Calu3 (cell line): ENCODE results near the gene ING1. TPM values are rescaled to one million over a fixed set of nuclear protein-coding genes. Genes with fewer than 3 reads are reported as not detected.

Source experiments
- BruUV-seq: library from RNA; stranded (reverse); fragments of 400-500 nt; replicated peaks from 2 replicates; lab custom pipeline; 2021; lab: Mats Ljungman, UMichigan
- CTCF ChIA-PET: fragments of 300-600 bp; sonication (Branson Sonifier 250); formaldehyde crosslinking; loops from one replicate; lab custom pipeline; 2022; ENCODE audit warnings: antibody characterized with exemption; lab: Charles Lee
- DNase-seq: peaks from one replicate; pipeline ENCODE4 v3.0.0; 2022
- H3K27ac Mint-ChIP-seq: one replicate; pipeline ENCODE4 v1.8.0; 2022; ENCODE audit warnings: mixed read lengths; ENCODE audit not compliant: unreplicated experiment
- H3K27me3 Mint-ChIP-seq: one replicate; pipeline ENCODE4 v1.8.0; 2022; ENCODE audit warnings: mixed read lengths; ENCODE audit not compliant: unreplicated experiment
- H3K36me3 Mint-ChIP-seq: one replicate; pipeline ENCODE4 v1.8.0; 2022; ENCODE audit warnings: mild to moderate bottlenecking, moderate library complexity, mixed read lengths; ENCODE audit not compliant: insufficient read depth, unreplicated experiment
- H3K4me1 Mint-ChIP-seq: one replicate; pipeline ENCODE4 v1.8.0; 2022; ENCODE audit warnings: mild to moderate bottlenecking, low read depth, mixed read lengths; ENCODE audit not compliant: unreplicated experiment
- H3K4me3 Mint-ChIP-seq: one replicate; pipeline ENCODE4 v1.8.0; 2022; ENCODE audit warnings: mild to moderate bottlenecking, low read depth, moderate library complexity, mixed read lengths; ENCODE audit not compliant: unreplicated experiment
- H3K9me3 Mint-ChIP-seq: one replicate; pipeline ENCODE4 v1.8.0; 2022; ENCODE audit warnings: low read depth, mixed read lengths; ENCODE audit not compliant: unreplicated experiment
- intact Hi-C: fragments of 100-400 bp; cut with micrococcal nuclease; formaldehyde crosslinking; loops from one replicate; pipeline ENCODE4 v1.10.0; 2022; ENCODE audit not compliant: unreplicated experiment
- total RNA-seq: library from RNA; stranded (reverse); gene quantifications from 2 replicates; pipeline ENCODE4 v1.2.3, GENCODE V29; 2022
- TF ChIP-seq, protein P1 (sequence below): fragments of 200-600 bp; IDR thresholded peaks from one replicate; pipeline ENCODE4 v1.8.0; 2022; ENCODE audit warnings: antibody characterized with exemption; ENCODE audit not compliant: unreplicated experiment

Gene ING1
- total RNA-seq, 1 experiment from 2014 or later, result 8.4 TPM

GRCh38 chr13:110677731-110678545 is 35.6 kb upstream of the ING1 start:
- CTCF ChIA-PET, result no interaction called here
- no TSS peak for BruUV-seq
- H3K4me3 Mint-ChIP-seq, result no peak overlapping the region

GRCh38 chr13:110680852-110681251 is 32.6 kb upstream of the ING1 start:
- Mint-ChIP-seq H3K4me1 (no peaks in the 10 kb centered on the region), H3K9me3 (no peaks in the 10 kb centered on the region), H3K36me3 (peaks cover 13% of the 10 kb centered on the region), H3K27ac (no peak overlapping the region), H3K4me3 (no peak overlapping the region), H3K27me3 (no peaks in the 10 kb centered on the region)
- no peak for DNase-seq
- BruUV-seq, result no TSS peak
- CTCF ChIA-PET, result no interaction called here
- intact Hi-C loops, result no loop called here
- TF ChIP-seq, protein P1, sequence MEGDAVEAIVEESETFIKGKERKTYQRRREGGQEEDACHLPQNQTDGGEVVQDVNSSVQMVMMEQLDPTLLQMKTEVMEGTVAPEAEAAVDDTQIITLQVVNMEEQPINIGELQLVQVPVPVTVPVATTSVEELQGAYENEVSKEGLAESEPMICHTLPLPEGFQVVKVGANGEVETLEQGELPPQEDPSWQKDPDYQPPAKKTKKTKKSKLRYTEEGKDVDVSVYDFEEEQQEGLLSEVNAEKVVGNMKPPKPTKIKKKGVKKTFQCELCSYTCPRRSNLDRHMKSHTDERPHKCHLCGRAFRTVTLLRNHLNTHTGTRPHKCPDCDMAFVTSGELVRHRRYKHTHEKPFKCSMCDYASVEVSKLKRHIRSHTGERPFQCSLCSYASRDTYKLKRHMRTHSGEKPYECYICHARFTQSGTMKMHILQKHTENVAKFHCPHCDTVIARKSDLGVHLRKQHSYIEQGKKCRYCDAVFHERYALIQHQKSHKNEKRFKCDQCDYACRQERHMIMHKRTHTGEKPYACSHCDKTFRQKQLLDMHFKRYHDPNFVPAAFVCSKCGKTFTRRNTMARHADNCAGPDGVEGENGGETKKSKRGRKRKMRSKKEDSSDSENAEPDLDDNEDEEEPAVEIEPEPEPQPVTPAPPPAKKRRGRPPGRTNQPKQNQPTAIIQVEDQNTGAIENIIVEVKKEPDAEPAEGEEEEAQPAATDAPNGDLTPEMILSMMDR, result no peak

More at GRCh38 chr13:110677731-110678545, 35.6 kb upstream of the ING1 start:
- DNase-seq, result no peak
- no peaks in the 10 kb centered on the region for H3K27me3 Mint-ChIP-seq
- H3K4me1 Mint-ChIP-seq, result no peaks in the 10 kb centered on the region
- TF ChIP-seq, protein P1, result no peak
- no peak overlapping the region for H3K27ac Mint-ChIP-seq
- H3K36me3 Mint-ChIP-seq, result peaks cover 9% of the 10 kb centered on the region
- H3K9me3 Mint-ChIP-seq, result no peaks in the 10 kb centered on the region
- intact Hi-C loops, result no loop called here

- CTCF ChIA-PET, result no interaction called here
- DNase-seq, result no peak
- Mint-ChIP-seq H3K4me1 (no peaks in the 10 kb centered on the region), H3K27me3 (no peaks in the 10 kb centered on the region), H3K9me3 (no peaks in the 10 kb centered on the region), H3K27ac (no peak overlapping the region), H3K4me3 (no peak overlapping the region), H3K36me3 (peaks cover 9% of the 10 kb centered on the region)
- no TSS peak for BruUV-seq
- intact Hi-C loops, result no loop called here
- TF ChIP-seq, protein P1, result no peak
These were observed 31.5 kb upstream of the ING1 start for GRCh38 chr13:110681868-110682550.

GRCh38 chr13:110682746-110683145 is 30.8 kb upstream of the ING1 start:
- H3K9me3 Mint-ChIP-seq, result no peaks in the 10 kb centered on the region
- H3K27me3 Mint-ChIP-seq, result no peaks in the 10 kb centered on the region
- H3K27ac Mint-ChIP-seq, result no peak overlapping the region
- DNase-seq, result no peak
- H3K4me1 Mint-ChIP-seq, result no peaks in the 10 kb centered on the region
- CTCF ChIA-PET, result interaction anchor here (0.7 to 1.0 kb wide), 2 partner anchors 89 to 227 kb away, joined by 3 read pairs; no protein-coding TSS in a partner anchor
- peaks cover 9% of the 10 kb centered on the region for H3K36me3 Mint-ChIP-seq
- no peak overlapping the region for H3K4me3 Mint-ChIP-seq
- intact Hi-C loops, result no loop called here
- no TSS peak for BruUV-seq
- TF ChIP-seq, protein P1, result no peak
